ENCODE measurements around the gene HSPBAP1.

HSPBAP1 gene

GRCh38 chr3:122800706-122801237 is 7.1 kb upstream of the HSPBAP1 start:
- Histone ChIP-seq H3K23ac (ENCODE audit: low read length) (no peak overlapping the region), H2BK5ac (ENCODE audit: low read length) (no peak overlapping the region), H3K4me3 (ENCODE audit: low read length) (no peak overlapping the region), H3K4me1 (ENCODE audit: control insufficient read depth, low read depth, low read length) (peaks cover 2% of the 10 kb centered on the region), H2AK5ac (ENCODE audit: low read length) (no peak overlapping the region), H4K5ac (ENCODE audit: low read length) (no peak overlapping the region), H4K8ac (ENCODE audit: low read depth, low read length) (no peak overlapping the region), H3K27me3 (ENCODE audit: insufficient read depth, low read length, poor library complexity) (no peaks in the 10 kb centered on the region), H3K56ac (ENCODE audit: low read length) (no peak overlapping the region), H3K4me2 (ENCODE audit: low read length) (no peak overlapping the region), H3K79me2 (ENCODE audit: control insufficient read depth, insufficient read depth, low read length) (no peaks in the 10 kb centered on the region), H3K27ac (ENCODE audit: low read depth, low read length) (no peak overlapping the region), H3K36me3 (ENCODE audit: control insufficient read depth, insufficient read depth, low read length) (no peaks in the 10 kb centered on the region), H3K79me1 (ENCODE audit: low read length) (peaks cover 4% of the 10 kb centered on the region), H3K9ac (ENCODE audit: low read length) (no peak overlapping the region), H2BK120ac (ENCODE audit: low read depth, low read length) (no peak overlapping the region), H3K18ac (ENCODE audit: low read length) (no peak overlapping the region), H2BK15ac (replicated peaks; ENCODE audit: low read depth) (no peak overlapping the region), H3K4ac (ENCODE audit: low read depth, low read length) (no peak overlapping the region)
- no peak for DNase-seq
- no CpG with 5 or more reads among the region's 3 CpGs for WGBS (ENCODE audit: extremely low coverage, insufficient coverage, low lambda C conversion rate)

- Histone ChIP-seq H3K36me3 (ENCODE audit: control insufficient read depth, insufficient read depth, low read length) (no peaks in the 10 kb centered on the region), H2BK5ac (ENCODE audit: low read length) (no peak overlapping the region), H3K27me3 (ENCODE audit: insufficient read depth, low read length, poor library complexity) (no peaks in the 10 kb centered on the region), H3K23ac (ENCODE audit: low read length) (no peak overlapping the region), H3K18ac (ENCODE audit: low read length) (no peak overlapping the region), H3K4ac (ENCODE audit: low read depth, low read length) (no peak overlapping the region), H3K56ac (ENCODE audit: low read length) (no peak overlapping the region), H2AK5ac (ENCODE audit: low read length) (no peak overlapping the region), H3K4me2 (ENCODE audit: low read length) (no peak overlapping the region), H4K5ac (ENCODE audit: low read length) (no peak overlapping the region), H3K4me1 (ENCODE audit: control insufficient read depth, low read depth, low read length) (peaks cover 2% of the 10 kb centered on the region), H3K79me2 (ENCODE audit: control insufficient read depth, insufficient read depth, low read length) (no peaks in the 10 kb centered on the region), H4K8ac (ENCODE audit: low read depth, low read length) (no peak overlapping the region), H3K4me3 (ENCODE audit: low read length) (no peak overlapping the region), H2BK15ac (replicated peaks; ENCODE audit: low read depth) (no peak overlapping the region), H3K27ac (ENCODE audit: low read depth, low read length) (no peak overlapping the region), H2BK120ac (ENCODE audit: low read depth, low read length) (no peak overlapping the region), H3K9ac (ENCODE audit: low read length) (no peak overlapping the region), H3K79me1 (ENCODE audit: low read length) (peaks cover 4% of the 10 kb centered on the region)
- WGBS (ENCODE audit: extremely low coverage, insufficient coverage, low lambda C conversion rate) = no CpG with 5 or more reads among the region's 1 CpG
- peak; percentile 30 for DNase-seq
Measured at GRCh38 chr3:122800031-122800430, 6.4 kb upstream of the HSPBAP1 start.

GRCh38 chr3:122799322-122799721 is 5.7 kb upstream of the HSPBAP1 start:
- no peak overlapping the region for H3K4me2 ChIP-seq (ENCODE audit: low read length)
- H3K9ac ChIP-seq (ENCODE audit: low read length) = no peak overlapping the region
- no peaks in the 10 kb centered on the region for H3K27me3 ChIP-seq (ENCODE audit: insufficient read depth, low read length, poor library complexity)
- no peak overlapping the region for H3K27ac ChIP-seq (ENCODE audit: low read depth, low read length)
- no peak overlapping the region for H3K4me3 ChIP-seq (ENCODE audit: low read length)
- H3K79me1 ChIP-seq (ENCODE audit: low read length) = peaks cover 4% of the 10 kb centered on the region
- H3K79me2 ChIP-seq (ENCODE audit: control insufficient read depth, insufficient read depth, low read length) = no peaks in the 10 kb centered on the region
- no peak overlapping the region for H3K56ac ChIP-seq (ENCODE audit: low read length)
- no peak for DNase-seq
- H3K4me1 ChIP-seq (ENCODE audit: control insufficient read depth, low read depth, low read length) = peaks cover 2% of the 10 kb centered on the region
- H3K23ac ChIP-seq (ENCODE audit: low read length) = no peak overlapping the region
- H3K18ac ChIP-seq (ENCODE audit: low read length) = no peak overlapping the region
- H2BK120ac ChIP-seq (ENCODE audit: low read depth, low read length) = no peak overlapping the region
- WGBS (ENCODE audit: extremely low coverage, insufficient coverage, low lambda C conversion rate) = no CpG with 5 or more reads among the region's 2 CpGs
- H3K4ac ChIP-seq (ENCODE audit: low read depth, low read length) = no peak overlapping the region
- H2BK5ac ChIP-seq (ENCODE audit: low read length) = no peak overlapping the region
- no peak overlapping the region for H2BK15ac ChIP-seq (replicated peaks; ENCODE audit: low read depth)
- H4K5ac ChIP-seq (ENCODE audit: low read length) = no peak overlapping the region
- H3K36me3 ChIP-seq (ENCODE audit: control insufficient read depth, insufficient read depth, low read length) = no peaks in the 10 kb centered on the region
- H4K8ac ChIP-seq (ENCODE audit: low read depth, low read length) = no peak overlapping the region
- no peak overlapping the region for H2AK5ac ChIP-seq (ENCODE audit: low read length)

GRCh38 chr3:122797291-122797690 is 3.7 kb upstream of the HSPBAP1 start:
- Histone ChIP-seq H3K27me3 (ENCODE audit: insufficient read depth, low read length, poor library complexity) (no peaks in the 10 kb centered on the region), H3K4me1 (ENCODE audit: control insufficient read depth, low read depth, low read length) (peaks cover 2% of the 10 kb centered on the region), H2BK120ac (ENCODE audit: low read depth, low read length) (no peak overlapping the region), H3K56ac (ENCODE audit: low read length) (no peak overlapping the region), H3K27ac (ENCODE audit: low read depth, low read length) (no peak overlapping the region), H3K4me3 (ENCODE audit: low read length) (no peak overlapping the region), H2BK5ac (ENCODE audit: low read length) (no peak overlapping the region), H3K79me1 (ENCODE audit: low read length) (peaks cover 4% of the 10 kb centered on the region), H3K36me3 (ENCODE audit: control insufficient read depth, insufficient read depth, low read length) (no peaks in the 10 kb centered on the region), H3K9ac (ENCODE audit: low read length) (no peak overlapping the region), H4K5ac (ENCODE audit: low read length) (no peak overlapping the region), H2AK5ac (ENCODE audit: low read length) (no peak overlapping the region), H3K79me2 (ENCODE audit: control insufficient read depth, insufficient read depth, low read length) (no peaks in the 10 kb centered on the region), H3K4ac (ENCODE audit: low read depth, low read length) (no peak overlapping the region), H2BK15ac (replicated peaks; ENCODE audit: low read depth) (no peak overlapping the region), H4K8ac (ENCODE audit: low read depth, low read length) (no peak overlapping the region), H3K18ac (ENCODE audit: low read length) (no peak overlapping the region), H3K4me2 (ENCODE audit: low read length) (no peak overlapping the region), H3K23ac (ENCODE audit: low read length) (no peak overlapping the region)
- no CpG with 5 or more reads among the region's 3 CpGs for WGBS (ENCODE audit: extremely low coverage, insufficient coverage, low lambda C conversion rate)
- DNase-seq = no peak

GRCh38 chr3:122795674-122796195 is 2.1 kb upstream of the HSPBAP1 start:
- H3K79me1 ChIP-seq (ENCODE audit: low read length) = peaks cover 4% of the 10 kb centered on the region
- no peaks in the 10 kb centered on the region for H3K79me2 ChIP-seq (ENCODE audit: control insufficient read depth, insufficient read depth, low read length)
- peaks cover 2% of the 10 kb centered on the region for H3K4me1 ChIP-seq (ENCODE audit: control insufficient read depth, low read depth, low read length)
- H2BK15ac ChIP-seq (replicated peaks; ENCODE audit: low read depth) = no peak overlapping the region
- no peak for DNase-seq
- peak overlapping the region; percentile 96 for H3K56ac ChIP-seq (ENCODE audit: low read length)
- no peak overlapping the region for H2BK5ac ChIP-seq (ENCODE audit: low read length)
- H3K27me3 ChIP-seq (ENCODE audit: insufficient read depth, low read length, poor library complexity) = no peaks in the 10 kb centered on the region
- no peak overlapping the region for H3K27ac ChIP-seq (ENCODE audit: low read depth, low read length)
- H3K9ac ChIP-seq (ENCODE audit: low read length) = peak overlapping the region; percentile 94
- no peak overlapping the region for H3K18ac ChIP-seq (ENCODE audit: low read length)
- peak overlapping the region; percentile 70 for H3K4me3 ChIP-seq (ENCODE audit: low read length)
- peak overlapping the region; percentile 77 for H3K4me2 ChIP-seq (ENCODE audit: low read length)
- H3K23ac ChIP-seq (ENCODE audit: low read length) = no peak overlapping the region
- H3K36me3 ChIP-seq (ENCODE audit: control insufficient read depth, insufficient read depth, low read length) = no peaks in the 10 kb centered on the region
- H3K4ac ChIP-seq (ENCODE audit: low read depth, low read length) = no peak overlapping the region
- H2BK120ac ChIP-seq (ENCODE audit: low read depth, low read length) = no peak overlapping the region
- no CpG with 5 or more reads among the region's 11 CpGs for WGBS (ENCODE audit: extremely low coverage, insufficient coverage, low lambda C conversion rate)
- no peak overlapping the region for H4K5ac ChIP-seq (ENCODE audit: low read length)
- H4K8ac ChIP-seq (ENCODE audit: low read depth, low read length) = no peak overlapping the region
- H2AK5ac ChIP-seq (ENCODE audit: low read length) = no peak overlapping the region
